IMR-90 (cell line): ENCODE data around the gene HOXD8. TPM values are rescaled to one million over a fixed set of nuclear protein-coding genes. Genes with fewer than 3 reads are reported as not detected.

Experiments used
- ATAC-seq: fragments of 200-7000 bp; cut with Tn5 transposase; 2 replicates; pipeline ENCODE4 v1.9.1; 2020; ENCODE audit warnings: low read depth, mild to moderate bottlenecking, moderate library complexity
- BruUV-seq: library from RNA; stranded (reverse); fragments of 400-500 nt; replicated peaks from 2 replicates; lab custom pipeline; 2021; lab: Mats Ljungman, UMichigan
- CTCF ChIA-PET: fragments of 300-600 bp; formaldehyde crosslinking; extraction: SDS; loops from one replicate; lab custom pipeline; 2021; ENCODE audit warnings: antibody characterized with exemption; lab: Yijun Ruan, JAX
- POLR2A ChIA-PET: fragments of 300-600 bp; sonication (Branson Sonifier 250); formaldehyde crosslinking; loops from one replicate; lab custom pipeline; 2022; ENCODE audit warnings: antibody characterized with exemption; ENCODE audit not compliant: unreplicated experiment; lab: Charles Lee
- DNase-seq: peaks from one replicate; pipeline ENCODE4 v3.0.0; 2013
- H2AFZ ChIP-seq: replicated peaks from 2 replicates; pipeline ENCODE3; 2013; ENCODE audit warnings: low read length, mild to moderate bottlenecking; ENCODE audit not compliant: poor library complexity
- H2AK5ac ChIP-seq: 2 replicates; pipeline ENCODE4 v1.6.1; 2013; ENCODE audit warnings: low read depth, low read length, inconsistent platforms
- H2AK9ac ChIP-seq: replicated peaks from 2 replicates; pipeline ENCODE3; 2013; ENCODE audit warnings: mild to moderate bottlenecking, low read depth, low read length, moderate library complexity; ENCODE audit not compliant: poor library complexity
- H2BK120ac ChIP-seq: 2 replicates; pipeline ENCODE4 v1.6.1; 2013; ENCODE audit warnings: low read depth, low read length, inconsistent platforms
- H2BK15ac ChIP-seq: 3 replicates; pipeline ENCODE4 v1.6.1; 2013; ENCODE audit warnings: low read depth, low read length, inconsistent platforms
- H2BK20ac ChIP-seq: 2 replicates; pipeline ENCODE4 v1.6.1; 2013; ENCODE audit warnings: low read depth, mild to moderate bottlenecking, inconsistent platforms, low read length, moderate library complexity
- H2BK5ac ChIP-seq: 2 replicates; pipeline ENCODE4 v1.6.1; 2013; ENCODE audit warnings: mild to moderate bottlenecking, low read depth, low read length, inconsistent platforms; ENCODE audit not compliant: poor library complexity, severe bottlenecking
- H3K14ac ChIP-seq: replicated peaks from 2 replicates; pipeline ENCODE4 v1.6.1; 2013; ENCODE audit warnings: low read depth, low read length, inconsistent platforms
- H3K18ac ChIP-seq: 2 replicates; pipeline ENCODE4 v1.6.1; 2013; ENCODE audit warnings: low read depth, low read length, control low read depth
- H3K23ac ChIP-seq: 2 replicates; pipeline ENCODE4 v1.6.1; 2013; ENCODE audit warnings: low read depth, low read length, inconsistent platforms
- H3K27ac ChIP-seq: 2 replicates; pipeline ENCODE4 v1.5.1; 2013; ENCODE audit warnings: mild to moderate bottlenecking, control low read depth, low read length; ENCODE audit not compliant: insufficient read depth
- H3K27me3 ChIP-seq: 2 replicates; pipeline ENCODE4 v1.6.1; 2013; ENCODE audit warnings: low read length; ENCODE audit not compliant: control insufficient read depth, insufficient read depth
- H3K36me3 ChIP-seq: 2 replicates; pipeline ENCODE4 v1.6.1; 2013; ENCODE audit warnings: low read length, mixed read lengths; ENCODE audit not compliant: control insufficient read depth, insufficient read depth
- H3K4ac ChIP-seq: 2 replicates; pipeline ENCODE4 v1.6.1; 2013; ENCODE audit warnings: low read depth, low read length, inconsistent platforms
- H3K4me1 ChIP-seq: 2 replicates; pipeline ENCODE4 v1.6.1; 2013; ENCODE audit warnings: low read length, mixed read lengths; ENCODE audit not compliant: control insufficient read depth, insufficient read depth
- H3K4me2 ChIP-seq: 2 replicates; pipeline ENCODE4 v1.6.1; 2013; ENCODE audit warnings: low read depth, mild to moderate bottlenecking, control low read depth, low read length, moderate library complexity
- H3K4me3 ChIP-seq: 2 replicates; pipeline ENCODE4 v1.5.1; 2013; ENCODE audit warnings: low read depth, mild to moderate bottlenecking, control low read depth, low read length, moderate library complexity; ENCODE audit not compliant: insufficient read depth
- H3K56ac ChIP-seq: 2 replicates; pipeline ENCODE4 v1.6.1; 2013; ENCODE audit warnings: low read length, inconsistent platforms; ENCODE audit not compliant: insufficient read depth; ENCODE audit errors: extremely low read depth
- H3K79me1 ChIP-seq, 2 experiments: 2 replicates each; pipeline ENCODE4 v1.6.1; 2013; ENCODE audit warnings: low read length in 2 of 2, inconsistent platforms in 1 of 2, low read depth in 1 of 2
- H3K9ac ChIP-seq: 2 replicates; pipeline ENCODE4 v1.6.1; 2013; ENCODE audit warnings: low read depth, low read length, control low read depth
- H3K9me1 ChIP-seq: 2 replicates; pipeline ENCODE4 v1.6.1; 2013; ENCODE audit warnings: low read length, inconsistent platforms; ENCODE audit not compliant: insufficient read depth
- H3K9me3 ChIP-seq: 2 replicates; pipeline ENCODE4 v1.6.1; 2013; ENCODE audit warnings: low read length; ENCODE audit not compliant: control insufficient read depth, insufficient read depth
- H4K20me1 ChIP-seq: 2 replicates; pipeline ENCODE4 v1.6.1; 2013; ENCODE audit warnings: low read length, inconsistent platforms; ENCODE audit not compliant: insufficient read depth
- H4K5ac ChIP-seq: 2 replicates; pipeline ENCODE4 v1.6.1; 2013; ENCODE audit warnings: mild to moderate bottlenecking, low read depth, low read length, control low read depth
- H4K8ac ChIP-seq, 2 experiments: 2 replicates each; pipeline ENCODE4 v1.6.1; 2013; ENCODE audit warnings: low read depth in 2 of 2, low read length in 2 of 2, control low read depth in 1 of 2, inconsistent platforms in 1 of 2
- H4K91ac ChIP-seq: 2 replicates; pipeline ENCODE4 v1.6.1; 2013; ENCODE audit warnings: low read depth, low read length, inconsistent platforms; ENCODE audit not compliant: insufficient read depth
- CHD1 ChIP-seq: IDR thresholded peaks from 2 replicates; pipeline ENCODE4 v1.6.1; 2012; ENCODE audit warnings: low read depth, low read length, improper control_type of control experiment
- FOS ChIP-seq: fragments of 150-350 bp; IDR thresholded peaks from 2 replicates; pipeline ENCODE4 v1.6.1; 2016; ENCODE audit warnings: low read depth, low read length
- MAFK ChIP-seq: IDR thresholded peaks from 2 replicates; pipeline ENCODE4 v1.6.1; 2012; ENCODE audit warnings: low read depth, low read length, improper control_type of control experiment
- MAZ ChIP-seq: IDR thresholded peaks from 2 replicates; pipeline ENCODE4 v1.6.1; 2012; ENCODE audit warnings: low read depth, mild to moderate bottlenecking, low read length, improper control_type of control experiment, moderate library complexity, borderline replicate concordance
- MXI1 ChIP-seq: IDR thresholded peaks from 2 replicates; pipeline ENCODE4 v1.6.1; 2012; ENCODE audit warnings: low read depth, mild to moderate bottlenecking, low read length, moderate library complexity, borderline replicate concordance
- POLR2A ChIP-seq: IDR thresholded peaks from 2 replicates; pipeline ENCODE4 v1.6.1; 2012; ENCODE audit warnings: mild to moderate bottlenecking, low read depth, low read length
- RCOR1 ChIP-seq: IDR thresholded peaks from 2 replicates; pipeline ENCODE4 v1.6.1; 2012; ENCODE audit warnings: mild to moderate bottlenecking, low read length, improper control_type of control experiment; ENCODE audit not compliant: insufficient replicate concordance
- RFX5 ChIP-seq: IDR thresholded peaks from 2 replicates; pipeline ENCODE4 v1.8.0; 2012; ENCODE audit warnings: low read depth, mild to moderate bottlenecking, low read length, moderate library complexity
- SMC3 ChIP-seq: fragments of 150-350 bp; IDR thresholded peaks from 2 replicates; pipeline ENCODE4 v1.6.1; 2016; ENCODE audit warnings: low read depth, mild to moderate bottlenecking, antibody characterized with exemption, low read length, moderate library complexity
- WGBS, 2 experiments: methylation state at CpG; one replicate each; pipeline versions ENCODE4 v1.1.5 to v1.1.7; 2013; ENCODE audit warnings: missing lambda C conversion rate in 2 of 2; ENCODE audit not compliant: insufficient read length in 1 of 2; ENCODE audit errors: extremely low coverage in 2 of 2; 5-methylcytosine and 5-hydroxymethylcytosine counted together
- dilution Hi-C: fragments of 300-500 bp; cut with HindIII; formaldehyde crosslinking; loops from one replicate; pipeline ENCODE4 v1.14.3; 2018; ENCODE audit warnings: low sequenced_read_pairs; ENCODE audit not compliant: unreplicated experiment
- in situ Hi-C: fragments of 300-500 bp; cut with MboI; formaldehyde crosslinking; loops from 3 replicates; pipeline ENCODE4 v1.14.3; 2019; ENCODE audit warnings: low sequenced_read_pairs, inconsistent platforms, mixed read lengths
- intact Hi-C: fragments of 100-400 bp; cut with micrococcal nuclease; formaldehyde crosslinking; loops from 2 replicates; pipeline ENCODE4 v1.10.0; 2022
- polyA plus RNA-seq, 3 experiments: library from polyadenylated mRNA; depleted of rRNA; stranded (reverse); fragments of >200 nt; gene quantifications; 2 replicates each; pipeline ENCODE4 v1.2.3, GENCODE V29; 2012; ENCODE audit warnings: low replicate concordance in 1 of 3
- total RNA-seq: library from RNA; depleted of rRNA; stranded (reverse); fragments of >200 nt; gene quantifications from 2 replicates; pipeline ENCODE4 v1.2.3, GENCODE V29; 2012
- TF ChIP-seq, protein P1 (sequence below): conservative IDR thresholded peaks from 2 replicates; pipeline ENCODE4 v1.5.1; 2012; ENCODE audit warnings: mild to moderate bottlenecking, low read depth, low read length, improper control_type of control experiment
- TF ChIP-seq, protein P2 (sequence below): fragments of 150-350 bp; IDR thresholded peaks from 2 replicates; pipeline ENCODE4 v1.6.1; 2017; ENCODE audit warnings: mild to moderate bottlenecking, antibody characterized with exemption, low read length, low read depth

HOXD8 gene
- total and polyA plus RNA-seq, 2 of the 4 experiments (the other 2 are of a cell fraction): not detected

DNA sequence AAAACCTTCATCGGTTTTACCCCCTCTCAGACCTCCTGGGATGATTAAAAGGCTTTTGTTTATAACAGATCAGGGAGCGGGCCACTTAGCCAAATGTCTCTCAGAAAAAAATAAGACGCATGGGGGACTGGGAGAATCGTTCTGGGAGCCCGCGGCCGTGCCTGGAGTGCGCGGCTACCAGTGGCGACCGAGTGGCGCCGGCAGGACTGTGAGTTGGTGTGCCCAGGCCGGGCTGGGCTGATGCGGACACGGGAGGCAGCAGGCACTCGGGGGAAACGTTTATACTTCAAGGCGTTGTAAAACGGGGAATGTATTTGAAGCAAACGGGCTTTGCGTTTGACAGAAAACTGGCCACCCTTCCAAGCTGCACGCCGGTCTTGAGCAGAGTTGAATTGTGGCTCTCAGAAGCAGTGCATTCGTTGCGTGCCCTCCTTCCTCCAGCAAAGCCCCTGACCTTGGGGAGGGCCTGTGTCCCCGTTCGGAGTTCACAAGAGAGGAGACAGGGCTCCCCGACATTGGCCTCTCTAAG, 17.6 kb upstream of the HOXD8 start:
- Histone ChIP-seq H2BK20ac (no peak overlapping the region), H3K79me1 (no peaks in the 10 kb centered on the region), H4K8ac (no peak overlapping the region), H3K9ac (no peak overlapping the region), H3K9me1 (no peaks in the 10 kb centered on the region), H3K4me3 (no peak overlapping the region), H2AK5ac (no peak overlapping the region), H4K5ac (no peak overlapping the region), H2BK5ac (no peak overlapping the region), H3K56ac (no peak overlapping the region), H3K27ac (no peak overlapping the region), H3K14ac (no peak overlapping the region), H2AFZ (peak overlapping the region; percentile 8), H2AK9ac (no peak overlapping the region), H2BK120ac (no peak overlapping the region), H2BK15ac (no peak overlapping the region), H4K20me1 (no peaks in the 10 kb centered on the region), H3K36me3 (no peaks in the 10 kb centered on the region), H3K9me3 (peaks cover 10% of the 10 kb centered on the region), H4K91ac (no peak overlapping the region), H3K4me2 (no peak overlapping the region), H3K18ac (no peak overlapping the region), H3K4ac (no peak overlapping the region), H3K4me1 (no peaks in the 10 kb centered on the region), H3K23ac (no peak overlapping the region), H3K27me3 (peaks cover 89% of the 10 kb centered on the region)
- intact Hi-C loops (loop anchor here (1.0 kb wide), 1 partner anchor 23 kb away; no protein-coding TSS in a partner anchor), dilution Hi-C loops (no loop called here), in situ Hi-C loops (no loop called here)
- no TSS peak for BruUV-seq
- no peak for TF ChIP-seq RFX5
- TF ChIP-seq MAZ: no peak
- no peak for TF ChIP-seq CHD1
- TF ChIP-seq, protein P1, sequence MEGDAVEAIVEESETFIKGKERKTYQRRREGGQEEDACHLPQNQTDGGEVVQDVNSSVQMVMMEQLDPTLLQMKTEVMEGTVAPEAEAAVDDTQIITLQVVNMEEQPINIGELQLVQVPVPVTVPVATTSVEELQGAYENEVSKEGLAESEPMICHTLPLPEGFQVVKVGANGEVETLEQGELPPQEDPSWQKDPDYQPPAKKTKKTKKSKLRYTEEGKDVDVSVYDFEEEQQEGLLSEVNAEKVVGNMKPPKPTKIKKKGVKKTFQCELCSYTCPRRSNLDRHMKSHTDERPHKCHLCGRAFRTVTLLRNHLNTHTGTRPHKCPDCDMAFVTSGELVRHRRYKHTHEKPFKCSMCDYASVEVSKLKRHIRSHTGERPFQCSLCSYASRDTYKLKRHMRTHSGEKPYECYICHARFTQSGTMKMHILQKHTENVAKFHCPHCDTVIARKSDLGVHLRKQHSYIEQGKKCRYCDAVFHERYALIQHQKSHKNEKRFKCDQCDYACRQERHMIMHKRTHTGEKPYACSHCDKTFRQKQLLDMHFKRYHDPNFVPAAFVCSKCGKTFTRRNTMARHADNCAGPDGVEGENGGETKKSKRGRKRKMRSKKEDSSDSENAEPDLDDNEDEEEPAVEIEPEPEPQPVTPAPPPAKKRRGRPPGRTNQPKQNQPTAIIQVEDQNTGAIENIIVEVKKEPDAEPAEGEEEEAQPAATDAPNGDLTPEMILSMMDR: no peak
- no peak for TF ChIP-seq RCOR1
- no peak for TF ChIP-seq MXI1
- TF ChIP-seq MAFK: no peak
- no peak for TF ChIP-seq POLR2A
- no peak for TF ChIP-seq SMC3
- TF ChIP-seq, protein P2, sequence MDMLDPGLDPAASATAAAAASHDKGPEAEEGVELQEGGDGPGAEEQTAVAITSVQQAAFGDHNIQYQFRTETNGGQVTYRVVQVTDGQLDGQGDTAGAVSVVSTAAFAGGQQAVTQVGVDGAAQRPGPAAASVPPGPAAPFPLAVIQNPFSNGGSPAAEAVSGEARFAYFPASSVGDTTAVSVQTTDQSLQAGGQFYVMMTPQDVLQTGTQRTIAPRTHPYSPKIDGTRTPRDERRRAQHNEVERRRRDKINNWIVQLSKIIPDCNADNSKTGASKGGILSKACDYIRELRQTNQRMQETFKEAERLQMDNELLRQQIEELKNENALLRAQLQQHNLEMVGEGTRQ: no peak
- no peak for TF ChIP-seq FOS
- ChIA-PET CTCF (no interaction called here), POLR2A (no interaction called here)
- WGBS, 2 experiments: 0% methylated on average over 7 of the region's 29 CpGs; no CpG with 5 or more reads in 1 of the 2 experiments
- no peak for DNase-seq
- ATAC-seq: no peak
